Endothelial cell of hepatic sinusoid (primary cell): ENCODE data around the gene ZFP42.
"Not testable (repeated sequence)": the region's sequence is repeated elsewhere in the genome, so short reads cannot be mapped to it uniquely, and the experiment has no call there.

ENCODE experiments used
- in situ Hi-C: cut with HindIII; loops from 2 replicates; pipeline ENCODE4 v1.10.0; 2017; ENCODE audit warnings: low sequenced_read_pairs

ZFP42 gene

GRCh38 chr4:188018262-188018661 is 22.7 kb downstream of the ZFP42 start:
- in situ Hi-C loops, result no loop called here

GRCh38 chr4:188021548-188022249 is 26.1 kb downstream of the ZFP42 start:
- in situ Hi-C loops, result no loop called here

GRCh38 chr4:188023682-188024081 is 28.1 kb downstream of the ZFP42 start:
- in situ Hi-C loops, result no loop called here

GRCh38 chr4:188025476-188025875 is 29.9 kb downstream of the ZFP42 start:
- in situ Hi-C loops, result no loop called here

GRCh38 chr4:188029114-188029513 is 33.5 kb downstream of the ZFP42 start:
- in situ Hi-C loops, result no loop called here

GRCh38 chr4:188030401-188030800 is 34.8 kb downstream of the ZFP42 start:
- in situ Hi-C loops, result no loop called here

GRCh38 chr4:188031751-188032150 is 36.2 kb downstream of the ZFP42 start:
- in situ Hi-C loops, result no loop called here

- in situ Hi-C loops, result no loop called here
Measured at GRCh38 chr4:188032170-188032569, 36.6 kb downstream of the ZFP42 start.

- in situ Hi-C loops, result no loop called here
Measured at GRCh38 chr4:188032583-188032982, 37.0 kb downstream of the ZFP42 start.

- in situ Hi-C loops, result no loop called here
Measured at GRCh38 chr4:188037003-188037713, 41.6 kb downstream of the ZFP42 start.

- in situ Hi-C loops, result no loop called here
Measured at GRCh38 chr4:188041721-188042120, 46.1 kb downstream of the ZFP42 start.

GRCh38 chr4:188042191-188042590 is 46.6 kb downstream of the ZFP42 start:
- in situ Hi-C loops, result no loop called here

- in situ Hi-C loops, result no loop called here
Measured at GRCh38 chr4:188043154-188043553, 47.6 kb downstream of the ZFP42 start.

GRCh38 chr4:188045461-188045860 is 49.9 kb downstream of the ZFP42 start:
- in situ Hi-C loops, result not testable (repeated sequence)

- in situ Hi-C loops, result no loop called here
Measured at GRCh38 chr4:188046657-188047056, 51.1 kb downstream of the ZFP42 start.

- in situ Hi-C loops, result no loop called here
Measured at GRCh38 chr4:188053302-188053701, 57.7 kb downstream of the ZFP42 start.
